Measurements from ENCODE around the gene NFS1. TPM values are rescaled to one million over a fixed set of nuclear protein-coding genes. Genes with fewer than 3 reads are reported as not detected.

The NFS1 gene
- total RNA-seq, 2 experiments from 2014 or later = 41.3 to 56.2 TPM

GRCh38 chr20:35660122-35660937 is 38.8 kb downstream of the NFS1 start:
- Histone ChIP-seq H3K27ac (ENCODE audit: low read depth, low read length, poor library complexity, severe bottlenecking) (no peak overlapping the region), H3K4me2 (ENCODE audit: low read length) (peak overlapping the region; percentile 96), H3K4me1 (ENCODE audit: insufficient read depth, low read length, poor library complexity, severe bottlenecking) (peaks cover 47% of the 10 kb centered on the region), H3K9me3 (ENCODE audit: low read length) (no peaks in the 10 kb centered on the region; the same call in 1 of the 2 replicates), H3K36me3 (ENCODE audit: insufficient read depth, low read length) (peaks cover 66% of the 10 kb centered on the region), H3K4me3 (ENCODE audit: low read depth, low read length, poor library complexity, severe bottlenecking) (peak overlapping the region; percentile 76), H2AFZ (ENCODE audit: low read length) (no peak overlapping the region), H3K79me2 (ENCODE audit: insufficient read depth, low read depth, low read length) (peaks cover 94% of the 10 kb centered on the region), H4K20me1 (ENCODE audit: insufficient read depth, low read length) (peaks cover 61% of the 10 kb centered on the region), H3K9me2 (ENCODE audit: insufficient read depth, low read length) (no peaks in the 10 kb centered on the region)
- POLR2A ChIA-PET = interaction anchor here (0.8 to 1.5 kb wide), 2 partner anchors 8 to 19 kb away, joined by 3 to 4 read pairs; no protein-coding TSS in a partner anchor
- CTCF ChIA-PET (ENCODE audit: unreplicated experiment) = no interaction called here
- no TSS peak for BruUV-seq (replicated peaks)
- TF ChIP-seq CTCF (conservative IDR thresholded peaks at IDR 0.05; ENCODE audit: low read length) (no peak), EZH2phosphoT487 (IDR thresholded peaks at IDR 0.05; ENCODE audit: borderline replicate concordance, low read depth, low read length) (no peak)
- DNase-seq (ENCODE audit: low spot score) = no peak
- intact Hi-C loops (cut with micrococcal nuclease; ENCODE audit: unreplicated experiment) = loop anchor here (5.0 to 10.0 kb wide), 2 partner anchors 82 to 96 kb away; partner anchors contain the start of gene RBM39

GRCh38 chr20:35657271-35657670 is 41.9 kb downstream of the NFS1 start:
- BruUV-seq (replicated peaks) = no TSS peak
- no peak overlapping the region for H3K27ac ChIP-seq (ENCODE audit: low read depth, low read length, poor library complexity, severe bottlenecking)
- H3K79me2 ChIP-seq (ENCODE audit: insufficient read depth, low read depth, low read length) = peaks cover 100% of the 10 kb centered on the region
- peaks cover 56% of the 10 kb centered on the region for H4K20me1 ChIP-seq (ENCODE audit: insufficient read depth, low read length)
- POLR2A ChIA-PET = interaction anchor here (0.5 kb wide), 1 partner anchor 41 kb away, joined by 3 read pairs; the partner anchor contains the start of gene SPAG4
- DNase-seq (ENCODE audit: low spot score) = no peak
- no peak for TF ChIP-seq CTCF (conservative IDR thresholded peaks at IDR 0.05; ENCODE audit: low read length)
- no peak for TF ChIP-seq EZH2phosphoT487 (IDR thresholded peaks at IDR 0.05; ENCODE audit: borderline replicate concordance, low read depth, low read length)
- H3K4me1 ChIP-seq (ENCODE audit: insufficient read depth, low read length, poor library complexity, severe bottlenecking) = peaks cover 41% of the 10 kb centered on the region
- CTCF ChIA-PET (ENCODE audit: unreplicated experiment) = no interaction called here
- no peak overlapping the region for H3K4me3 ChIP-seq (ENCODE audit: low read depth, low read length, poor library complexity, severe bottlenecking)
- H2AFZ ChIP-seq (ENCODE audit: low read length) = no peak overlapping the region
- intact Hi-C loops (cut with micrococcal nuclease; ENCODE audit: unreplicated experiment) = no loop called here
- H3K9me2 ChIP-seq (ENCODE audit: insufficient read depth, low read length) = no peaks in the 10 kb centered on the region
- H3K9me3 ChIP-seq (ENCODE audit: low read length) = no peaks in the 10 kb centered on the region; the same call in 1 of the 2 replicates
- peaks cover 85% of the 10 kb centered on the region for H3K36me3 ChIP-seq (ENCODE audit: insufficient read depth, low read length)
- no peak overlapping the region for H3K4me2 ChIP-seq (ENCODE audit: low read length)

GRCh38 chr20:35654415-35654814 is 44.7 kb downstream of the NFS1 start:
- Histone ChIP-seq H3K4me3 (ENCODE audit: low read depth, low read length, poor library complexity, severe bottlenecking) (no peak overlapping the region), H3K9me3 (ENCODE audit: low read length) (no peaks in the 10 kb centered on the region), H3K79me2 (ENCODE audit: insufficient read depth, low read depth, low read length) (peaks cover 100% of the 10 kb centered on the region), H4K20me1 (ENCODE audit: insufficient read depth, low read length) (peaks cover 36% of the 10 kb centered on the region), H3K9me2 (ENCODE audit: insufficient read depth, low read length) (no peaks in the 10 kb centered on the region), H3K36me3 (ENCODE audit: insufficient read depth, low read length) (peaks cover 97% of the 10 kb centered on the region), H3K4me2 (ENCODE audit: low read length) (no peak overlapping the region), H2AFZ (ENCODE audit: low read length) (no peak overlapping the region), H3K4me1 (ENCODE audit: insufficient read depth, low read length, poor library complexity, severe bottlenecking) (peaks cover 14% of the 10 kb centered on the region), H3K27ac (ENCODE audit: low read depth, low read length, poor library complexity, severe bottlenecking) (no peak overlapping the region)
- CTCF ChIA-PET (ENCODE audit: unreplicated experiment) = no interaction called here
- DNase-seq (ENCODE audit: low spot score) = no peak
- no peak for TF ChIP-seq CTCF (conservative IDR thresholded peaks at IDR 0.05; ENCODE audit: low read length)
- TF ChIP-seq EZH2phosphoT487 (IDR thresholded peaks at IDR 0.05; ENCODE audit: borderline replicate concordance, low read depth, low read length) = no peak
- BruUV-seq (replicated peaks) = no TSS peak
- intact Hi-C loops (cut with micrococcal nuclease; ENCODE audit: unreplicated experiment) = no loop called here
- POLR2A ChIA-PET = interaction anchor here (0.6 kb wide), 1 partner anchor 216 kb away, joined by 5 read pairs; no protein-coding TSS in a partner anchor

Data from OCI-LY7 (cell line).